Endothelial cell of umbilical vein (primary cell): ENCODE data around the gene ATP11B. TPM values are rescaled to one million over a fixed set of nuclear protein-coding genes. Genes with fewer than 3 reads are reported as not detected.

Experiments
- BruUV-seq: library from RNA; stranded (reverse); fragments of 400-500 nt; replicated peaks from 2 replicates; lab custom pipeline; 2021; lab: Mats Ljungman, UMichigan
- CTCF ChIA-PET: fragments of 300-600, 350-600 bp; sonication (Branson Sonifier 250); formaldehyde crosslinking; loops from one replicate; lab custom pipeline; 2021; ENCODE audit warnings: antibody characterized with exemption, inconsistent platforms; lab: Charles Lee
- POLR2A ChIA-PET: fragments of 300-600, 350-600 bp; sonication (Branson Sonifier 250); formaldehyde crosslinking; loops from one replicate; lab custom pipeline; 2021; ENCODE audit warnings: antibody characterized with exemption, inconsistent platforms; lab: Charles Lee
- DNase-seq: peaks from one replicate; pipeline ENCODE4 v3.0.0-alpha.2; 2011; ENCODE audit warnings: low read depth, low spot score
- FAIRE-seq: peaks from 2 replicates; lab custom pipeline; 2011; peaks lifted over from hg19 to GRCh38; lab: Jason Lieb, UNC
- H2AFZ ChIP-seq: 2 replicates; pipeline ENCODE4 v1.6.0; 2012; ENCODE audit warnings: low read depth, low read length, control low read depth, inconsistent platforms
- H3K27ac ChIP-seq: 2 replicates; pipeline ENCODE4 v1.5.1; 2011; ENCODE audit warnings: low read depth, mild to moderate bottlenecking, control low read depth, low read length, moderate library complexity; ENCODE audit not compliant: insufficient read depth
- H3K27me3 ChIP-seq, 2 experiments: 2 replicates each; pipeline versions ENCODE4 v1.6.0 to v1.6.1; 2011; ENCODE audit warnings: low read length in 2 of 2, mixed read lengths in 1 of 2; ENCODE audit not compliant: control insufficient read depth in 2 of 2, insufficient read depth in 2 of 2
- H3K36me3 ChIP-seq, 2 experiments: 2 replicates in 1 of 2; 3 replicates in 1 of 2; pipeline ENCODE4 v1.5.1; 2011; ENCODE audit warnings: low read length in 2 of 2, mild to moderate bottlenecking in 1 of 2, moderate library complexity in 1 of 2; ENCODE audit not compliant: control insufficient read depth in 2 of 2, insufficient read depth in 2 of 2; ENCODE audit errors: extremely low read depth in 1 of 2
- H3K4me1 ChIP-seq: 3 replicates; pipeline ENCODE4 v1.5.1; 2011; ENCODE audit warnings: mild to moderate bottlenecking, low read length; ENCODE audit not compliant: control insufficient read depth, insufficient read depth; ENCODE audit errors: extremely low read depth
- H3K4me2 ChIP-seq: 2 replicates; pipeline ENCODE4 v1.6.1; 2011; ENCODE audit warnings: low read length, control low read depth, mixed read lengths; ENCODE audit not compliant: insufficient read depth
- H3K4me3 ChIP-seq, 3 experiments: fragments of 200-600 bp in 1 of 3; sonication (generic), shearing (Covaris generic) in 1 of 3; replicated peaks in 1 of 3; 2 replicates each; pipeline ENCODE4 v1.5.1; 2011 to 2016; ENCODE audit warnings: control low read depth in 3 of 3, low read length in 3 of 3, mild to moderate bottlenecking in 2 of 3, inconsistent platforms in 1 of 3, low read depth in 1 of 3, moderate library complexity in 1 of 3; ENCODE audit not compliant: insufficient read depth in 1 of 3
- H3K79me2 ChIP-seq: 2 replicates; pipeline ENCODE4 v1.6.0; 2012; ENCODE audit warnings: low read length, inconsistent platforms; ENCODE audit not compliant: control insufficient read depth, insufficient read depth
- H3K9ac ChIP-seq: replicated peaks from 2 replicates; pipeline ENCODE3; 2011; ENCODE audit warnings: low read length, control low read depth; ENCODE audit not compliant: insufficient read depth; ENCODE audit errors: extremely low read depth
- H3K9me1 ChIP-seq: replicated peaks from 3 replicates; pipeline ENCODE4 v1.6.0; 2011; ENCODE audit warnings: mild to moderate bottlenecking, low read length; ENCODE audit not compliant: control insufficient read depth, insufficient read depth; ENCODE audit errors: extremely low read depth
- H3K9me3 ChIP-seq: replicated peaks from 2 replicates; pipeline ENCODE4 v1.5.1; 2012; ENCODE audit warnings: low read length, inconsistent platforms; ENCODE audit not compliant: control insufficient read depth, insufficient read depth
- H4K20me1 ChIP-seq: replicated peaks from 2 replicates; pipeline ENCODE3; 2011; ENCODE audit warnings: mild to moderate bottlenecking, low read length; ENCODE audit not compliant: control insufficient read depth, insufficient read depth; ENCODE audit errors: extremely low read depth
- CTCF ChIP-seq, 2 donors: IDR thresholded peaks; 1 replicate in 1 of 2; 2 replicates in 1 of 2; pipeline ENCODE4 v1.5.1; 2011; ENCODE audit warnings: low read length in 2 of 2, mild to moderate bottlenecking in 2 of 2, moderate library complexity in 2 of 2, control low read depth in 1 of 2, inconsistent platforms in 1 of 2, low read depth in 1 of 2; ENCODE audit not compliant: insufficient read depth in 1 of 2; ENCODE audit errors: extremely low read depth in 1 of 2
- EZH2 ChIP-seq: IDR thresholded peaks from 2 replicates; pipeline ENCODE4 v1.6.1; 2012; ENCODE audit warnings: borderline replicate concordance, low read depth, mild to moderate bottlenecking, moderate library complexity, low read length, inconsistent platforms; ENCODE audit not compliant: severe bottlenecking
- FOS ChIP-seq: IDR thresholded peaks from 2 replicates; pipeline ENCODE4 v1.6.1; 2011; ENCODE audit warnings: mild to moderate bottlenecking, low read length, moderate library complexity, borderline replicate concordance; ENCODE audit not compliant: insufficient read depth
- GATA2 ChIP-seq: IDR thresholded peaks from 2 replicates; pipeline ENCODE4 v1.7.0; 2011; ENCODE audit warnings: low read depth, mild to moderate bottlenecking, moderate library complexity, mixed read lengths, low read length; ENCODE audit not compliant: insufficient read length, insufficient read depth
- JUN ChIP-seq: IDR thresholded peaks from 2 replicates; pipeline ENCODE4 v1.6.1; 2011; ENCODE audit warnings: borderline replicate concordance, low read depth; ENCODE audit not compliant: insufficient read length, insufficient read depth
- MAX ChIP-seq: IDR thresholded peaks from 2 replicates; pipeline ENCODE4 v1.6.1; 2011; ENCODE audit not compliant: insufficient read depth, insufficient read length
- MYC ChIP-seq: IDR thresholded peaks from one replicate; pipeline ENCODE4 v1.6.1; 2011; ENCODE audit warnings: mild to moderate bottlenecking, low read depth, low read length
- POLR2A ChIP-seq: IDR thresholded peaks from 2 replicates; pipeline ENCODE4 v1.6.1; 2012; ENCODE audit warnings: low read depth, mild to moderate bottlenecking, control low read depth, low read length
- POLR2AphosphoS5 ChIP-seq: IDR thresholded peaks from 2 replicates; pipeline ENCODE4 v1.6.1; 2012; ENCODE audit warnings: low read depth, mild to moderate bottlenecking, control low read depth, low read length, moderate library complexity; ENCODE audit not compliant: insufficient read depth
- dilution Hi-C: fragments of 300-500 bp; cut with MboI; formaldehyde crosslinking; loops from one replicate; pipeline ENCODE4 v1.15.0; 2019; ENCODE audit warnings: low sequenced_read_pairs; ENCODE audit not compliant: extremely low pct_ligation_motif_present
- intact Hi-C: fragments of 100-400 bp; cut with micrococcal nuclease; formaldehyde crosslinking; loops from one replicate; pipeline ENCODE4 v1.10.0; 2022
- polyA plus RNA-seq, 4 experiments: library from polyadenylated mRNA; depleted of rRNA in 3 of 4; stranded (reverse) in 3 of 4; unstranded in 1 of 4; fragments of >200 nt; gene quantifications; 2 replicates each; pipeline versions ENCODE4 v1.2.1 to v1.2.3, GENCODE V29; 2011 to 2012; ENCODE audit warnings: missing spikeins in 1 of 4
- total RNA-seq: library from RNA; stranded (reverse); gene quantifications from 2 replicates; pipeline ENCODE4 v1.2.3, GENCODE V29; 2021

ATP11B gene
- total and polyA plus RNA-seq, 2 donors (not counting 3 experiments of a cell fraction or from before 2014, with no cell fraction given) = 10.1 to 49.3 TPM

- CTCF ChIA-PET = interaction anchor here (1.0 to 1.7 kb wide), 2 partner anchors 116 to 120 kb away, joined by 3 to 7 read pairs; no protein-coding TSS in a partner anchor
- no peak for DNase-seq
- dilution Hi-C loops = no loop called here
Observed at GRCh38 chr3:182829761-182830405, 36.6 kb downstream of the ATP11B start.

More at GRCh38 chr3:182829761-182830405, 36.6 kb downstream of the ATP11B start:
- intact Hi-C loops = no loop called here
- Histone ChIP-seq H3K4me3 (no peak overlapping the region), H3K79me2 (peaks cover 9% of the 10 kb centered on the region), H3K9me3 (no peaks in the 10 kb centered on the region), H3K9me1 (no peaks in the 10 kb centered on the region), H3K4me1 (no peaks in the 10 kb centered on the region), H3K4me2 (no peak overlapping the region), H3K27me3 (no peaks in the 10 kb centered on the region), H3K27ac (no peak overlapping the region), H2AFZ (no peak overlapping the region), H4K20me1 (no peaks in the 10 kb centered on the region), H3K36me3 (peaks cover 2 to 3% of the 10 kb centered on the region in 2 experiments), H3K9ac (no peak overlapping the region)
- no TSS peak for BruUV-seq
- TF ChIP-seq EZH2 (no peak), MAX (no peak), POLR2A (no peak), POLR2AphosphoS5 (no peak), CTCF (IDR thresholded peaks at IDR 0.05; ENCODE audit: extremely low read depth in 1 of 2, insufficient read depth in 1 of 2, low read depth in 1 of 2, low read length in 2 of 2) (no peak), MYC (no peak), FOS (no peak), GATA2 (no peak), JUN (no peak)
- FAIRE-seq = no peak
- POLR2A ChIA-PET = no interaction called here
